IMR-90 (cell line): ENCODE results near the gene CFAP97D1. TPM values are rescaled to one million over a fixed set of nuclear protein-coding genes. Genes with fewer than 3 reads are reported as not detected.

Experiments used
- ATAC-seq: fragments of 200-7000 bp; cut with Tn5 transposase; 2 replicates; pipeline ENCODE4 v1.9.1; 2020; ENCODE audit warnings: low read depth, mild to moderate bottlenecking, moderate library complexity
- BruUV-seq: library from RNA; stranded (reverse); fragments of 400-500 nt; replicated peaks from 2 replicates; lab custom pipeline; 2021; lab: Mats Ljungman, UMichigan
- CTCF ChIA-PET: fragments of 300-600 bp; formaldehyde crosslinking; extraction: SDS; loops from one replicate; lab custom pipeline; 2021; ENCODE audit warnings: antibody characterized with exemption; lab: Yijun Ruan, JAX
- POLR2A ChIA-PET: fragments of 300-600 bp; sonication (Branson Sonifier 250); formaldehyde crosslinking; loops from one replicate; lab custom pipeline; 2022; ENCODE audit warnings: antibody characterized with exemption; ENCODE audit not compliant: unreplicated experiment; lab: Charles Lee
- DNase-seq: peaks from one replicate; pipeline ENCODE4 v3.0.0; 2013
- H2AFZ ChIP-seq: replicated peaks from 2 replicates; pipeline ENCODE3; 2013; ENCODE audit warnings: low read length, mild to moderate bottlenecking; ENCODE audit not compliant: poor library complexity
- H2AK5ac ChIP-seq: 2 replicates; pipeline ENCODE4 v1.6.1; 2013; ENCODE audit warnings: low read depth, low read length, inconsistent platforms
- H2AK9ac ChIP-seq: replicated peaks from 2 replicates; pipeline ENCODE3; 2013; ENCODE audit warnings: mild to moderate bottlenecking, low read depth, low read length, moderate library complexity; ENCODE audit not compliant: poor library complexity
- H2BK120ac ChIP-seq: 2 replicates; pipeline ENCODE4 v1.6.1; 2013; ENCODE audit warnings: low read depth, low read length, inconsistent platforms
- H2BK15ac ChIP-seq: 3 replicates; pipeline ENCODE4 v1.6.1; 2013; ENCODE audit warnings: low read depth, low read length, inconsistent platforms
- H2BK20ac ChIP-seq: 2 replicates; pipeline ENCODE4 v1.6.1; 2013; ENCODE audit warnings: low read depth, mild to moderate bottlenecking, inconsistent platforms, low read length, moderate library complexity
- H2BK5ac ChIP-seq: 2 replicates; pipeline ENCODE4 v1.6.1; 2013; ENCODE audit warnings: mild to moderate bottlenecking, low read depth, low read length, inconsistent platforms; ENCODE audit not compliant: poor library complexity, severe bottlenecking
- H3K14ac ChIP-seq: replicated peaks from 2 replicates; pipeline ENCODE4 v1.6.1; 2013; ENCODE audit warnings: low read depth, low read length, inconsistent platforms
- H3K18ac ChIP-seq: 2 replicates; pipeline ENCODE4 v1.6.1; 2013; ENCODE audit warnings: low read depth, low read length, control low read depth
- H3K23ac ChIP-seq: 2 replicates; pipeline ENCODE4 v1.6.1; 2013; ENCODE audit warnings: low read depth, low read length, inconsistent platforms
- H3K27ac ChIP-seq: 2 replicates; pipeline ENCODE4 v1.5.1; 2013; ENCODE audit warnings: mild to moderate bottlenecking, control low read depth, low read length; ENCODE audit not compliant: insufficient read depth
- H3K27me3 ChIP-seq: 2 replicates; pipeline ENCODE4 v1.6.1; 2013; ENCODE audit warnings: low read length; ENCODE audit not compliant: control insufficient read depth, insufficient read depth
- H3K36me3 ChIP-seq: 2 replicates; pipeline ENCODE4 v1.6.1; 2013; ENCODE audit warnings: low read length, mixed read lengths; ENCODE audit not compliant: control insufficient read depth, insufficient read depth
- H3K4ac ChIP-seq: 2 replicates; pipeline ENCODE4 v1.6.1; 2013; ENCODE audit warnings: low read depth, low read length, inconsistent platforms
- H3K4me1 ChIP-seq: 2 replicates; pipeline ENCODE4 v1.6.1; 2013; ENCODE audit warnings: low read length, mixed read lengths; ENCODE audit not compliant: control insufficient read depth, insufficient read depth
- H3K4me2 ChIP-seq: 2 replicates; pipeline ENCODE4 v1.6.1; 2013; ENCODE audit warnings: low read depth, mild to moderate bottlenecking, control low read depth, low read length, moderate library complexity
- H3K4me3 ChIP-seq: 2 replicates; pipeline ENCODE4 v1.5.1; 2013; ENCODE audit warnings: low read depth, mild to moderate bottlenecking, control low read depth, low read length, moderate library complexity; ENCODE audit not compliant: insufficient read depth
- H3K56ac ChIP-seq: 2 replicates; pipeline ENCODE4 v1.6.1; 2013; ENCODE audit warnings: low read length, inconsistent platforms; ENCODE audit not compliant: insufficient read depth; ENCODE audit errors: extremely low read depth
- H3K79me1 ChIP-seq, 2 experiments: 2 replicates each; pipeline ENCODE4 v1.6.1; 2013; ENCODE audit warnings: low read length in 2 of 2, inconsistent platforms in 1 of 2, low read depth in 1 of 2
- H3K9ac ChIP-seq: 2 replicates; pipeline ENCODE4 v1.6.1; 2013; ENCODE audit warnings: low read depth, low read length, control low read depth
- H3K9me1 ChIP-seq: 2 replicates; pipeline ENCODE4 v1.6.1; 2013; ENCODE audit warnings: low read length, inconsistent platforms; ENCODE audit not compliant: insufficient read depth
- H3K9me3 ChIP-seq: 2 replicates; pipeline ENCODE4 v1.6.1; 2013; ENCODE audit warnings: low read length; ENCODE audit not compliant: control insufficient read depth, insufficient read depth
- H4K20me1 ChIP-seq: 2 replicates; pipeline ENCODE4 v1.6.1; 2013; ENCODE audit warnings: low read length, inconsistent platforms; ENCODE audit not compliant: insufficient read depth
- H4K5ac ChIP-seq: 2 replicates; pipeline ENCODE4 v1.6.1; 2013; ENCODE audit warnings: mild to moderate bottlenecking, low read depth, low read length, control low read depth
- H4K8ac ChIP-seq, 2 experiments: 2 replicates each; pipeline ENCODE4 v1.6.1; 2013; ENCODE audit warnings: low read depth in 2 of 2, low read length in 2 of 2, control low read depth in 1 of 2, inconsistent platforms in 1 of 2
- H4K91ac ChIP-seq: 2 replicates; pipeline ENCODE4 v1.6.1; 2013; ENCODE audit warnings: low read depth, low read length, inconsistent platforms; ENCODE audit not compliant: insufficient read depth
- BHLHE40 ChIP-seq: fragments of 150-350 bp; IDR thresholded peaks from 2 replicates; pipeline ENCODE4 v1.6.1; 2016; ENCODE audit warnings: mild to moderate bottlenecking, low read depth, low read length
- CEBPB ChIP-seq: IDR thresholded peaks from 2 replicates; pipeline ENCODE4 v1.6.1; 2012; ENCODE audit warnings: low read depth, low read length, improper control_type of control experiment
- CHD1 ChIP-seq: IDR thresholded peaks from 2 replicates; pipeline ENCODE4 v1.6.1; 2012; ENCODE audit warnings: low read depth, low read length, improper control_type of control experiment
- CTCF ChIP-seq: conservative IDR thresholded peaks from 2 replicates; pipeline ENCODE4 v1.5.1; 2012; ENCODE audit warnings: mild to moderate bottlenecking, low read depth, low read length, improper control_type of control experiment
- ELK1 ChIP-seq: fragments of 150-350 bp; IDR thresholded peaks from 2 replicates; pipeline ENCODE4 v1.6.1; 2016; ENCODE audit warnings: low read depth, mild to moderate bottlenecking, low read length, moderate library complexity, borderline replicate concordance
- FOS ChIP-seq: fragments of 150-350 bp; IDR thresholded peaks from 2 replicates; pipeline ENCODE4 v1.6.1; 2016; ENCODE audit warnings: low read depth, low read length
- MAFK ChIP-seq: IDR thresholded peaks from 2 replicates; pipeline ENCODE4 v1.6.1; 2012; ENCODE audit warnings: low read depth, low read length, improper control_type of control experiment
- MAZ ChIP-seq: IDR thresholded peaks from 2 replicates; pipeline ENCODE4 v1.6.1; 2012; ENCODE audit warnings: low read depth, mild to moderate bottlenecking, low read length, improper control_type of control experiment, moderate library complexity, borderline replicate concordance
- MXI1 ChIP-seq: IDR thresholded peaks from 2 replicates; pipeline ENCODE4 v1.6.1; 2012; ENCODE audit warnings: low read depth, mild to moderate bottlenecking, low read length, moderate library complexity, borderline replicate concordance
- NFE2L2 ChIP-seq: fragments of 150-350 bp; IDR thresholded peaks from 2 replicates; pipeline ENCODE4 v1.6.1; 2016; ENCODE audit warnings: low read depth, mild to moderate bottlenecking, low read length
- POLR2A ChIP-seq: IDR thresholded peaks from 2 replicates; pipeline ENCODE4 v1.6.1; 2012; ENCODE audit warnings: mild to moderate bottlenecking, low read depth, low read length
- RAD21 ChIP-seq: IDR thresholded peaks from 2 replicates; pipeline ENCODE4 v1.6.1; 2012; ENCODE audit warnings: low read length, improper control_type of control experiment
- RCOR1 ChIP-seq: IDR thresholded peaks from 2 replicates; pipeline ENCODE4 v1.6.1; 2012; ENCODE audit warnings: mild to moderate bottlenecking, low read length, improper control_type of control experiment; ENCODE audit not compliant: insufficient replicate concordance
- RFX5 ChIP-seq: IDR thresholded peaks from 2 replicates; pipeline ENCODE4 v1.8.0; 2012; ENCODE audit warnings: low read depth, mild to moderate bottlenecking, low read length, moderate library complexity
- SMC3 ChIP-seq: fragments of 150-350 bp; IDR thresholded peaks from 2 replicates; pipeline ENCODE4 v1.6.1; 2016; ENCODE audit warnings: low read depth, mild to moderate bottlenecking, antibody characterized with exemption, low read length, moderate library complexity
- USF2 ChIP-seq: fragments of 150-350 bp; IDR thresholded peaks from 2 replicates; pipeline ENCODE4 v1.6.1; 2017; ENCODE audit warnings: mild to moderate bottlenecking, antibody characterized with exemption, low read length, low read depth
- WGBS, 2 experiments: methylation state at CpG; one replicate each; pipeline versions ENCODE4 v1.1.5 to v1.1.7; 2013; ENCODE audit warnings: missing lambda C conversion rate in 2 of 2; ENCODE audit not compliant: insufficient read length in 1 of 2; ENCODE audit errors: extremely low coverage in 2 of 2; 5-methylcytosine and 5-hydroxymethylcytosine counted together
- dilution Hi-C: fragments of 300-500 bp; cut with HindIII; formaldehyde crosslinking; loops from one replicate; pipeline ENCODE4 v1.14.3; 2018; ENCODE audit warnings: low sequenced_read_pairs; ENCODE audit not compliant: unreplicated experiment
- in situ Hi-C: fragments of 300-500 bp; cut with MboI; formaldehyde crosslinking; loops from 3 replicates; pipeline ENCODE4 v1.14.3; 2019; ENCODE audit warnings: low sequenced_read_pairs, inconsistent platforms, mixed read lengths
- intact Hi-C: fragments of 100-400 bp; cut with micrococcal nuclease; formaldehyde crosslinking; loops from 2 replicates; pipeline ENCODE4 v1.10.0; 2022
- polyA plus RNA-seq, 3 experiments: library from polyadenylated mRNA; depleted of rRNA; stranded (reverse); fragments of >200 nt; gene quantifications; 2 replicates each; pipeline ENCODE4 v1.2.3, GENCODE V29; 2012; ENCODE audit warnings: low replicate concordance in 1 of 3
- total RNA-seq: library from RNA; depleted of rRNA; stranded (reverse); fragments of >200 nt; gene quantifications from 2 replicates; pipeline ENCODE4 v1.2.3, GENCODE V29; 2012

CFAP97D1 gene
- total and polyA plus RNA-seq, 2 of the 4 experiments (the other 2 are of a cell fraction): under 0.01 TPM; not detected in 1

- Histone ChIP-seq H2AK9ac (no peak overlapping the region), H2BK20ac (no peak overlapping the region), H4K20me1 (no peaks in the 10 kb centered on the region), H3K4me2 (no peak overlapping the region; the same call in 1 of the 2 replicates), H3K4me3 (no peak overlapping the region), H2AFZ (peak overlapping the region; percentile 88), H3K79me1 (no peaks in the 10 kb centered on the region), H4K91ac (no peak overlapping the region), H4K5ac (no peak overlapping the region), H2BK5ac (no peak overlapping the region), H3K23ac (no peak overlapping the region), H3K9me3 (no peaks in the 10 kb centered on the region), H3K14ac (no peak overlapping the region), H2BK15ac (no peak overlapping the region), H2AK5ac (no peak overlapping the region), H3K4ac (no peak overlapping the region), H3K9ac (no peak overlapping the region), H3K27me3 (peaks cover 60% of the 10 kb centered on the region), H2BK120ac (no peak overlapping the region), H3K36me3 (no peaks in the 10 kb centered on the region), H3K18ac (no peak overlapping the region), H4K8ac (no peak overlapping the region), H3K56ac (no peak overlapping the region), H3K9me1 (peaks cover 6% of the 10 kb centered on the region; the same call in 1 of the 2 replicates), H3K27ac (no peak overlapping the region), H3K4me1 (no peaks in the 10 kb centered on the region)
- in situ Hi-C loops (loop anchor here (5.0 kb wide), 1 partner anchor 178 kb away; no protein-coding TSS in a partner anchor), dilution Hi-C loops (no loop called here), intact Hi-C loops (no loop called here)
- 18% methylated on average over 8 of the region's 21 CpGs; no CpG with 5 or more reads in 1 of the 2 experiments for WGBS, 2 experiments
- ATAC-seq (no peak), DNase-seq (no peak)
- TF ChIP-seq CEBPB (no peak), SMC3 (no peak), ELK1 (no peak), FOS (no peak), CTCF (no peak), RCOR1 (no peak), MAZ (no peak), MAFK (no peak), CHD1 (no peak), NFE2L2 (no peak), MXI1 (no peak), USF2 (no peak), POLR2A (no peak), RFX5 (no peak), BHLHE40 (no peak), RAD21 (no peak)
- ChIA-PET CTCF (interaction anchor here (0.9 to 1.3 kb wide), 4 partner anchors 9 to 63 kb away, joined by 3 to 5 read pairs (median 3); no protein-coding TSS in a partner anchor), POLR2A (interaction anchor here (0.6 kb wide), 1 partner anchor 1520 kb away, joined by 4 read pairs; no protein-coding TSS in a partner anchor)
- BruUV-seq: no TSS peak
Measured at GRCh38 chr17:43754947-43755346, 25.3 kb upstream of the CFAP97D1 start.
